GM21390 (cell line): ENCODE results near the gene GABRG3.

ENCODE experiments used
- ATAC-seq: cut with Tn5 transposase; IDR thresholded peaks from one replicate; pipeline ENCODE4 v1.9.1; 2021; ENCODE audit not compliant: unreplicated experiment

GABRG3 gene

DNA sequence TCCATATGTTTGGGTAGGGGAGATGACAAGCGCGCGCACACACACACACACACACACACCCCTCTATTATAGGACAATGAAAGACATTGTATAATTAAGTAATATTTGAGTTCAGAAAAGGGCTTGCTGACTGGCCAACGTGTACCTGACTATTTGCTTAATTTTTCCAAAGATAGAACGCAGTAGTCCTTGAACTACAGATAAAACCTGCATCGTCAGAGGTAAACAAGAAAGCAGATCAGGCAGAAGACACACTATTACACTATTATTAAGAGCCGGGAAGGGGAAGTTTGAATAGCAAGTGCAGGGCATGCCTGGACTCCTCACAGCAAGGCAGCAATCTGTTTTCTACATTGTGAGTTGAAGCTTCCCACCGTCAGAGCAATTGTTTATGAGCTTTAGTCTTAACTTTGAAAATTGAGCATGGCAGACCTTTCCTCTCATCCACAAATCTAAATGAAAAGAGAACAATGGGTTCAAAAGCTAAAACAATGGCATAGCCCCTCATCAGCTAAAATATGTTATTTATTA is 427.7 kb downstream of the GABRG3 start:
- ATAC-seq: no peak

DNA sequence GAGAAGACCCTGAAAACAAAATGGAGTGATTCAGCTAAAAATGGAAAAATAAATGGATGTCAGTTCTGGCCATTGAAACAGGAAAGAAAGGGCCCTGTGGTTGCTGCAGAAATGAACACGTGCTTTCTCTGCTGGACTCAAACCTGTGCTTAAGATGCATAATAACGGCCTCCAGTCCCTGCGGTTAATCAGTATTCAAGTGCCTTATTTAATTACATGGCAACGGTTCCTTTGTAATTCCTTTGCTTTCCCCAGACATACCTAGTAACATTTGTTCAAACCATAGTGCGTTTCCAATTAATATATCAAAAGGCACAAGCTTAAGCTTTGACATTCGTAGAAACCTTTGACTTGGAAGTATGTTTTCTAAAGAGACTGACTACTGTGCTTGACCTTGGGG is 428.3 kb downstream of the GABRG3 start:
- ATAC-seq: no peak

DNA sequence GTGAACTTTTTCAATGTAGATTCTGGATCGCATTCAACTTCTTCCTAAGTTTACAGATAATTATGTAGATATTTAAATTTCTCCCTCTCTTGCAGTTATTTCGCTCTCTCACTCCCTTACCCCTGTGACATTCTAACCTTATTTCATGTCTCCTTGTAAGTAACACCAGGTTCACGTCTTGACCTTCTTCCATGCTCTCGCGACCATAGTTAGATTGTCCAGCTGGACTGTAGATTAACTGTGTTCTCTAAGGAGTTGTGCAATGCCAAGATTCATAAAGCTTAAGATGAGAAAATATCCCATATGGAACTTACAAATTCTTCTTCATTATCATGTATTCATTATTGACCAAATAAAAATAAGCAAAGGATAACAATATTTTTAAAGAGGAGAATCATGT is 430.5 kb downstream of the GABRG3 start:
- no peak for ATAC-seq

DNA sequence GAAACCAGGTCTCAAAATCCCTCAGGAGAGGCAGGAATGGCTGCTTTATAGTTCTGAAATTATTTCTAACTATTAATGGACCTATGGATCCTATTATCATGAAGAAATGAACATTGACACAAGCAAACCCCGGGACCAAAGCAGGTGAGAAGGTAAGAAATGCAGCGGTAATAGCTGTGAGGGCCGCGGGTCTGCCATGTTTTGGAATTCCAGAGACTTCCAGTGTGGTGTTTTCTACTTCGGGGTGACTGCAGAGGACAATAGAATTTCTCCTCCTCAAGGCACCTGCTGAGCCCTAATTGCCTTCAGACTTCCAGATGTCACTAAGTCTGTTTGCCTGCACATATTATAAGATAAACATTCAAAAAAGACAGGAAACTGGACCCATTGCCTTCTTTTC is 437.4 kb downstream of the GABRG3 start:
- ATAC-seq: no peak

DNA sequence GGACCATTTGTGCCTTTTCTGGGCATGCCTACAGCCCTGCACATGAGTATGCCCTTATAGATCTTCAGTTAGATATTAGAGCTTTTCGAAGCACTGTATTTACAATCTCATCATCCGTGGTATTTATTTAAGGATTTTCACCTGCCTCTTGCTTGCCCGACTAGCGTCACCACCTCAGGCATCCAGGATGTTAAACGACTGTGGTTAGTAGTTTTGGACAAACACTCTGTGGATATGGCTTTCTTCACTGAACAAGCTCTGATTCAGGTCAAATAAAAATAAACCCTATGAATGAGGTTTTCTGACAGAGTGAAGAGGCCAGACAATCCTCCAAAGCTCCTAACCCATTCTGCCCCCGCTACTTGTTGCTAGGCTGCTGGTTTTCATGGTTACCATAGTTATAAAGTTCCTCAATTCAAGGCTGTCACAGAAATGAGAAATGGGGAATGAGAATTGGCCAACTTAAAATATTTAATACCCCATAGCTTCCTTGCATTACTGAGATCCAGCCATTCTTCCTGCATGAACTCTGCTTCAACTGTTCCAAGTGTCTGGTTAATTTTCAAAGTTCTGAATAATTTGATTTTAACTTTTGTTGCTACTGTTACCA is 440.1 kb downstream of the GABRG3 start:
- no peak for ATAC-seq

DNA sequence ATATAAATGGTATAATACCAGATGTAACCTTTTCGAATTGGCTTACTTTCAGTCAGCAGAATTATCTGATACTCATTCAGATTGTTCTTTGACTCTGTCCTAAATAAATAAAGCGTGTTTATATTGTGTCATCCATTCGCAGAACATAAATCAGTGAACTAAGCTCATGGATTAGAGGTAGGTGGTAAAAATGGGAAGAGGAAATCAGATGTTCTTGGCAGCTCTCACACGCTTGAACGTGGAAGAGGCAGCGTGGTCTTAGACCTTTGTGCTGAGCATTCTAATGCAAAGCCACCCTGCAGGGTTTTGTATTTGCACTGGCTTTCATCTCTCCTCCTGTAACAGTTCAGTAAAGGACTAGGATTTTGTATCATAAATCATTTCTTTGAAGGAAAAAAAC is 441.4 kb downstream of the GABRG3 start:
- ATAC-seq: no peak

DNA sequence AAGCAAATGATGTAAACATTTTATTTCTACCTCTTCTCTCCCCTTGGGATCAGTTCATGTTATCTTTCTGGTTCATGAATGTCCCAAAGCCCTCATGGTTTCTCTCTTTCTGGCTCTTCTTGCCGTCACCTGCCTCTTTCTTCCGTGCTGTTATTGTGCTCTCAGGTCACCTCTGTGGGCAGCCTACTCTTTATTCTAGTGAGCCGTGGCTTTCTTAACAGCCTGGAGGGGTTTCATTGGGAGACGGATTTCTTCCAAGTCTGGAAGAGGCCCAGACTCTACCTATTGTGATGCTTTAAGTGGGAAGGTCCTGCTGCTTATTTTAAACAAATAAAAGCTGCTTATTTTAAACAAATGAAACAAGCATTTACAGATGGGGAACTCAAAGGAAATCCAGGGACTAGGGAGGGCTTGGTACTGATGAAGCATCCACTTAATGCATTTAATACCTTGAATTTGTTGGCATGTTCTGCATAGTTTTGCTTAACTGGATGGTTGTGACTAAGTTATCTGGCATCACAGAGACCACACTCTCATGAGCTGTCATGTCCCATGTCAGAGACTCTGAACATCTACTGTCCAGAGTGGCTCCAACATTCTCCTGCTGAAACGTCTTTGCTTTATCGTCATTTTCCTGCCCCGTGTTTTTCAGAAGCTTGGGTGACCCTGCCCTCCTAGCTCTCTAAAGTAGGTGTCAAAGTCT is 443.3 kb downstream of the GABRG3 start:
- ATAC-seq: no peak

DNA sequence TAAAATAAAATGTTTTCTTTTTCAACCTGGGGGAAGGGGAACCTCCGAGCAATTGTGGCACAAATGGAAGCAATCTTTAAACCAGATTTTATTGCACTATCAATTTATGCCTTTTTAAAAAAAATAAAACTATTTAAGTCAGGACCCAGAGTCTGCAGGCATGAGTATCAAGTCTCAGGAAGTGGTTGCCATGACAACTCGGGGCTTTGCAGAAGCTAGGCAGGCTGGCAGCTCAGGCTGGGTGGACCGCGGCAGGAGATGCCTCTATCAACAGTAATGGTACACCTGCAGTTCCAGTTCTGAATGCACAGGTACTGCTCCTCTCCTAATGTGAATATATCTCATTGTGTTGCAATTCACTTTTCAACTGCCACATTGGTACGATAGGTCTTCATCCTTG is 447.7 kb downstream of the GABRG3 start:
- no peak for ATAC-seq

DNA sequence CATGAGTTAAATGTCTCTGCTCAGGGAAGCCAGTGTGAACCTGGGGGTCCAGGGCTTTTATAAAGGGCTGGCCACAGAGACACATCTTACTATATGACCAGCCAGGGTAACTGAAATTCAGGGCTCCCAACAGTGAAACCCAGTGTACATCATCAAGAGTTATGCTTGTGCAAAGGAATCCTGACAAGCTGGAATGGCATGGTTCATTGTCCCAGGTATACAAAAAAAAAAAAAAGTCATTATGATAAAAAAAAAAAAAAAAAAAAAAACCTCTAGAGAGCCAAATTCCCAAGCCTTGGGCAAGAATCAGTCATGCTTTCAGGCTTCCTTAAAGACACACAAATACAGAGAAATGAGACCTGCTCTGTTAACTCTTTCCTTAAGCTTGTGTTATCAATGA is 452.0 kb downstream of the GABRG3 start:
- no peak for ATAC-seq

DNA sequence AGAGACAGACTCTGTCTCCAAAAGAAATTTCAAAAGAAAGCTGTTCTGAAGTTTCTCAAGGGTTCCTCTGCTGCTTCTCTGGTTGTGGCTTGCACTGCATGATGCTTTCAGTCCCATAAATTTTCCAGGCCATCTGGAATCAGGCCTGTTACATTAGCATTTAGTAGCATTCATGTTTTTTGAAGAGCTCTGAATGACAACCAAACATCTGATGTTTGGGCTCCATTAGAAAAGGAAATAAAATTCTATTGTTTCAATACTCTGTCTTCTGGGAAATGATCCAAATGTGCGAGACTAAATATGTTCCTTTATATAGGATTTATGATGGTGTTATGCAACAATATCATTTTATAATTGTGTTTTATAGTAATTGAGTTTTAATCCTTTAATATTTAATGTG is 455.8 kb downstream of the GABRG3 start:
- ATAC-seq: no peak

DNA sequence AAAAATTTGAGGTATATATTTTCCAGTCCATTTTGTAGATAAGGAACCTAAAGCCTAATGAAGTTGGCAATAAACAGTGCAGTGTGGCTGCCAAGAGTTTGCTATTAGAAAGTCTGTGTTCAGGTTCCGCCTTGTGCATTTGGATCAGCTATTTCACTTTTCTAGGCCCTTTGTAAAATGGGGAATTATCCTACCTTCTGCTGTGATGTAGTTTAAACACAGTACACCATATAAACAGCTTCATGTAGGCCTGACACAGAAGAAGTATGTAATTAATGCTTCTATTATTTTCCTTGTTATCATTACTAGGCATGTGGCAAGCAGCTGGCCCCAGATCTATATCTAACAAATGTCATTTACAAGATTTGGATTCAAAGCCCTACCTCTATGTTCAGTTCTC is 456.3 kb downstream of the GABRG3 start:
- ATAC-seq: no peak

DNA sequence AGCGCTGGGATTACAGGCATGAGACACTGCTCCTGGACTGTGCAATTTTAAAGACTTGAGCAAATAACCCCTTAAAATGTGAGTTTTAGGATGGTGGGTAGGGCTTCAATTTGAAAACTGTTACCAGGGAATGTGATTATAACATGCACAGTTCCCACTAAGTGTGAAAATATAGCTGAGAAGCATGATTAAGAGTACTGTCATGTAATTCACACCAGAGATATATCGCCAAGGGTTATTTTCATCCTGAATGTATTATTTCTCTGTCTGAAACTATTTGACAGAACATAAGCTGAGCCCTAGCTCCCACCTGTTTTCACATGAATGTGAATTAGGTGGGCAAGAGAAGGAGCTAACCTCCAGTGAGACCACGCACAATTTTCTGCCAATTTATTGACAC is 457.2 kb downstream of the GABRG3 start:
- no peak for ATAC-seq

DNA sequence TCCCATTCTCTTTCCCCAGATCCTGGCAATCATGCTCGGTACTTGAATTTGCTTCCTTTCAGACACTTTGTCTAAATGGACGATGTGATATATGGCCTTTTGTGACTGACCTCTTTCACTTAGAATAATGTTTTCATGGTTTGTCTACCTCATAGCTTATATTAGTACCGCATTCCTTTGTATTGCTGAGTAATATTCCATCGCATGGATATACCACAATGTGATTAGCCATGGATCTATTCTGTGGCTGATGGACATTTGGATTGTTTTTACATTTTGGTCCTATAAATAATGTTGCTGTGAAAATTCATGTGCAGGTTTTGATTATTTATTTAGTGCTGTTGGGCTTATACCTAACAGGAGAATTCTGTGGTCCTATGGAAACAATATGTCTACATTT is 458.6 kb downstream of the GABRG3 start:
- ATAC-seq: no peak

DNA sequence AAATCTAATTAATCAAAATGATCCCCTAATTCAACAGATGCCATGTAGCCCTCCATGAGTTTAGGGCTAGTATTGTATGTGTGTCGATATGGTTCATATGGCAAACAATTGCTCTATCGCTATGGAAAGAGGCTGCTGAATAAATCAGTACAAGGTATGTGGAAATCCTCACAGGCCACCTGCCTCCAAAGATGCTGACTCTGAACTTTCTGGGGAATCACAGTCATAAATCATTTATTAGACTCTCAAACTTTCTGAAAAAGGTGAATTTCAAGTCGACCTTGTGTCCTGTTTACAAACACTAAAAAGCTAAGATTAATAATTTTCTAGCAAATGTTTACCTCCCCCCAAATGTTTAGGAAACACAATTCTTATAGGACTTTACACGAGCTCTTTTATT is 462.6 kb downstream of the GABRG3 start:
- no peak for ATAC-seq

DNA sequence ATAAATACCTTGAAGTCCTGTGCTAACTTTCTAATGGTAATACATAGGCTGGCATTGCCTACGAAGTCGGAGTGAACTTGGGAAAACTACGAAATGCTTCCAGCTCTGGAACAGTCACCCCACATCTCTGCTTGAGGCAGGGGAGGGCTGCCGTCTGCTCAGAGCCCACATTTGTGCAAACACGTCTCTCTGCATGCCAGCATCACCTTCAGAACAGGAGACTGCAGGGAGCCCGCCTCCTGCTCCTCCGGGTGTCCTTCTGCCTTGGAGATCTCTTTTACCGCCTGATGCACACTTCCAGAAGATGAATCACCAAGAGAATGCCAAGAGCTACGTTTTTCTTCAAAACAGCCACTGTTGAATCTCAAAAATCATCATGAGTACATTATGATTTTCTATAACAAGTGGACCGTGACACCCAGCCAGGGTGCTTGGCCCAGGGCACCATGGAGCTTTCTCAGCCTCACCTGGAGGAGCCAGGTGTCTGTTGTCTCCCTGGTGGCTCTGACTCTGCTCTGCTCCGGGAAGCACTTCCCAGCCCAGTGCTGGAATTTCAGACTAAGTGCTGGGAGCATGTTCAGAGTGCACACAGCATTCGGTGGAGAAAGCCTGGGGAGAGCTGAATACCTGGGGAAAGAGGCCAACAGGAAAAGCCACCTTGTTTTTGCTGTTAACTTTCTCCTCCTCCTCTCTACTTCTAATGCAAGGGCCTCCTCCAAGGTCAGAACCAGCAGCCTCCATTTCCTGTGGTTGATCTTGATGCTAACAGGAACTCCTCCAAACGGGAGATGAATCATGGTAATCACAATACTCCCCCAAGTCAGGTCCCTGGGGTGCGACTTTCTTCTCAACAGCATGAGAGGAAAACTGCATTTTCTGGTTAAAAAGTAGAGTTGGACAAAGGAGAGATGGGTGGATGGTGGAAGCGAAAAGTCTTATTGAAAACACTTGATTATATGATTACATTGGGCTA is 467.7 kb downstream of the GABRG3 start:
- ATAC-seq: no peak

DNA sequence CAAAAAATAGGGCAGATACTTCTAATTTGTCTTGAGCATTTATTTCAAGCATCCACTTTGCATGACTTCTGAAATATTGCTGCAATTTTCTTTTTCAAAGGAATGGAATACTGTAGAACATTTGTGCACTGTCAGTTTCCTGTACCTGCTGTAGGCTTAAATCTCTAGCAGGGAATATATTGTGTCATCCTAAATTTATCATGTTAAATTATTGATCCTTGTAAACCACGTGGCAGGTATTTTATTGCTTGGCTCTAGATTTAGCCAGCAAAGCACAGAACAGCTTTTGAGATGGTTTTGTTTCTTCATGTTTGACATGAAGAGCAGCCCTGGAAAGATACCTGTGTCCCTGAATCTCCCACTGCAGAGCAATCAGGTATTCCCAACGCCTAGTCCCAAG is 470.1 kb downstream of the GABRG3 start:
- ATAC-seq: no peak

DNA sequence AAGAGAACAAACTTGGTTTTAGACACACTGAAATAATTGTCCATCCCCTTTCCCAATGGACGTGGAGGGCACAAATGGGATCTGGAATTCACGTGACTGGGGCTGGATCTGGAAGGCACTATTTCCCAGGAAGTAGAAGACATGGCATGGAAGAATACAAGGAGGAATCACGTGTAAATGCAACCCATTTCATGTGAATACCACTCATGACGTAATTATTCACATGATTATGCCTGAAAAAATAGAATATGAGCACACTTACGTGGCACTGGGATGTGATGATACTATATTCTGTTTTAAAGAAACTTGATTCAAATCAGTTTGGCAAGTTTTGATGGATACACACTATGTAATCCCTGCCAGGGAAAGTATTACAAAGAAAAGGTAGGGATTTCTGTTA is 477.3 kb downstream of the GABRG3 start:
- ATAC-seq: no peak

DNA sequence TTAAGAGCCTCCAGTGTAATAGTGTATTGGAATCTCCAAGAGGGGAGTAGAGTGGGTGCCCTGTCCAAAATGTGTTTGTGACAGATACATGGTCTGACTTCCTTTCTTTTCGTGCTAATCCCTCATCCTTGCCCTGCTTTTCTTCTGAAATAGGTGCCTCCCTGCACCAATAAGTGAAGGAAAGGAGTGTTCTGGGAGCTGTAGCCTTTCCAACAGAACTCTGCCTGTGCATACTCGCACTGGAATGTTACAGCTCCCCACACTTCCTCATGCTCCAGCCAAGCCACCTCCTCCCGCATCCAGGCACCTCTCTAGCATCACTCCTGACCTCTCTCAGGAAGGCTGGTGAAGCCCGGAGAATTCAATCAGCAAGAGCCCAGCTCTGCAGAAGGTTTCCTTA is 478.0 kb downstream of the GABRG3 start:
- no peak for ATAC-seq

DNA sequence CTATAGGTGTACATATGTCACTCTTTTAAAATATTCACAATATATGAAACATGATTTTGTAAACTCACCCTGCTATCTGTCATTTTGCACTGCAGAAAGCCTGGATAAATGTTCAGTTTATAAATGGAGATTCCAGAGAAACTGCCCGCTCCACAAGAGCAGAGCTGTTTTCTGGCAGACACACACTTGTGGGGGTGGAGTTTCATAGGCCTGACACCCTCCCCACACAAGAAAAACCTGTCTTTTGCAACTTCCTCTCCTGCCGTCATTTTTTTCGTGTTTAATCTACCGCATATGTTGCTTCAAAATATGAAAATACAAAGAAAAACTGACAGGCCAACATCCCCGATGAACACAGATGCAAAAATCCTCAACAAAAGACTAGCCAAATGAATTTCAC is 479.0 kb downstream of the GABRG3 start:
- ATAC-seq: no peak

DNA sequence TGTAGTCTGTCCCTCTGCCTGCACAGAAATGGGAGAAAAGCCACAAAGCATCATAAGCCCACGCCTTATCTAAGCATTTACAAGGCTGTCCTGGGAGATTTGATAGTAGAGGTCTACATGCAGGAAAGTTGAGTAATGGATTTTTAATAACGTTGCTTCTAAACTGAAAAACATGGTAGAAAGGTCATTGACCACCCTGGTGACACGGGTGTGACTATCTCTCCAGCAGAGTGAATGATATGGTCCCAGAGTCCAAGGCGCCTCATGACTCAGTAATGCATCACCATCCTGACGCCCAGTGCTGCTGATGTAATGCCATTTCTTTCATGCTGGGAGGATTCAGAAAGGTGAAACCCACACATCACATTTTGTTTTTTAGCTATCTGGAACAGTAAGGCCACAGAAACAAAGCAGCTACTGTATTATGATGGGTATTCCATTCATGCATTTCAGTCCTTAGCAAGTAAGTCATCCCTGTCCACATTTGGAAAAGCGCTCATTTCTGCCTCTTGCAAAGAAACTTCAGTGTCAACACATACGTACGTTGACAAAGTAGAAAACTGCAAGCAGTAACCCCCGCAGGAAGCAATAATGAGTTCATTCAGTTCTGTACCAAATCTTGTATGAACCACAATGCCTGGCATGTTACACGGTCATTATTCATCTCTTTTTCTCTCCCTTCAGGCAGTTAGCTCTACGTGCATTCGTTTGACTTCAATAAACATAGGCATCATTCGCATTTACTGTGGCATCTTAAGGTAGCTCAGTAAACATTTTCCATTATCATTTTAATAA is 483.5 kb downstream of the GABRG3 start:
- no peak for ATAC-seq

DNA sequence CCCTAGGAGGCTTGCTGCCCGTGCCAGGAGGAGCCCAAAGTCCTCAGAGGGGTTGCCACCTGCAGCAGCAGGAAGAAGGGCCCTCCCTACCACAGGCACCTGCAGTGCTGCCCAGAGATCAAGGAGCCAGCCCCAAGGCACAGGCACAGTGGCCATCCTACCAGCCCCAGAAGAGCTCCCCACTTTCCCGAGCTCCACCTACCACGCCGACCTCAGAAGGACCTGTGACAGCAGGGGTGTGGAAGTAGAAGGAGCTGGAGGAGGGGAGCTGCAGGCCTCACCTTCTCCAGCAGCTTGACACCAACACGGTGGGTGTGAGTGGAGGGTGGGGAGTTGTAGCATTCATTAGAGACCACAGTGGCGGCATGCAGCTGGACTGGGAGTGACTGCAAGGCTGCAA is 485.8 kb downstream of the GABRG3 start:
- ATAC-seq: no peak
